ENCODE measurements around the gene CHST15. TPM values are rescaled to one million over a fixed set of nuclear protein-coding genes. Genes with fewer than 3 reads are reported as not detected.

Gene CHST15
- total and polyA plus RNA-seq, 2 experiments from 2014 or later = 0.92 to 1.9 TPM

DNA sequence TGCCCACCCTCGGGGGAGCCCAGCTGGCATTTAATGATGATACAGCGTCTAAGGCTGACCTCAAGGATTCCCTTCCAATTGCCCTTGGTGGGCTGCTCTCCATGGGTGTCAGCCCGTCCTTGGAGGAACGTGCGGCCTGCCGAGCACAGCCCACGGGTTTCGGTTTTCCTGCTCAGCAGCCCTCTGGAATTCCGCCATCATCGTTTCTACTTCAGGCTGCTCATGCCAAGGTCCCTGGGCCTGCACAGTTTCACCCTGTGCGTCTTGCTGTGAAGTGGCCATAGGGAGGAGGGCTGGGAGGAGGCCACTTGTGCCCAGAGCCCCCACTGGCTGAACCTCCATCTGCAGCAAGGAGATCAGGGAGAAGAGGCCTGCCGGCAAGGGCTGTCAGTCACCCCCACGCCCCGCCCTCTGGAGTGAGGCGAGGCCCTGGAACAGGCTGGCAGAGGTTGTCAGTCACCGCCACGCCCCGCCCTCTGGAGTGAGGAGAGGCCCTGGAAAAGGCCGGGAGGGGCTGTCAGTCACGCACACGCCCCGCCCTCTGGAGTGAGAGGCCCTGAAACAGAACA lies 82.8 kb downstream of the CHST15 start:
- no peaks in the 10 kb centered on the region for H3K4me1 ChIP-seq (ENCODE audit: low read depth)
- H3K36me3 ChIP-seq = no peaks in the 10 kb centered on the region
- peak in 1 of 2 donors; percentile 51 for DNase-seq (ENCODE audit: low read depth in 1 of 2, low spot score in 1 of 2)
- no peaks in the 10 kb centered on the region for H3K27me3 ChIP-seq
- no peak overlapping the region for H3K4me3 ChIP-seq
- TF ChIP-seq, protein P1, sequence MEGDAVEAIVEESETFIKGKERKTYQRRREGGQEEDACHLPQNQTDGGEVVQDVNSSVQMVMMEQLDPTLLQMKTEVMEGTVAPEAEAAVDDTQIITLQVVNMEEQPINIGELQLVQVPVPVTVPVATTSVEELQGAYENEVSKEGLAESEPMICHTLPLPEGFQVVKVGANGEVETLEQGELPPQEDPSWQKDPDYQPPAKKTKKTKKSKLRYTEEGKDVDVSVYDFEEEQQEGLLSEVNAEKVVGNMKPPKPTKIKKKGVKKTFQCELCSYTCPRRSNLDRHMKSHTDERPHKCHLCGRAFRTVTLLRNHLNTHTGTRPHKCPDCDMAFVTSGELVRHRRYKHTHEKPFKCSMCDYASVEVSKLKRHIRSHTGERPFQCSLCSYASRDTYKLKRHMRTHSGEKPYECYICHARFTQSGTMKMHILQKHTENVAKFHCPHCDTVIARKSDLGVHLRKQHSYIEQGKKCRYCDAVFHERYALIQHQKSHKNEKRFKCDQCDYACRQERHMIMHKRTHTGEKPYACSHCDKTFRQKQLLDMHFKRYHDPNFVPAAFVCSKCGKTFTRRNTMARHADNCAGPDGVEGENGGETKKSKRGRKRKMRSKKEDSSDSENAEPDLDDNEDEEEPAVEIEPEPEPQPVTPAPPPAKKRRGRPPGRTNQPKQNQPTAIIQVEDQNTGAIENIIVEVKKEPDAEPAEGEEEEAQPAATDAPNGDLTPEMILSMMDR (IDR thresholded peaks at IDR 0.05; ENCODE audit: low read depth, low read length) = no peak
- H3K9me3 ChIP-seq (ENCODE audit: low read depth) = no peaks in the 10 kb centered on the region
- no peak overlapping the region for H3K27ac ChIP-seq

DNA sequence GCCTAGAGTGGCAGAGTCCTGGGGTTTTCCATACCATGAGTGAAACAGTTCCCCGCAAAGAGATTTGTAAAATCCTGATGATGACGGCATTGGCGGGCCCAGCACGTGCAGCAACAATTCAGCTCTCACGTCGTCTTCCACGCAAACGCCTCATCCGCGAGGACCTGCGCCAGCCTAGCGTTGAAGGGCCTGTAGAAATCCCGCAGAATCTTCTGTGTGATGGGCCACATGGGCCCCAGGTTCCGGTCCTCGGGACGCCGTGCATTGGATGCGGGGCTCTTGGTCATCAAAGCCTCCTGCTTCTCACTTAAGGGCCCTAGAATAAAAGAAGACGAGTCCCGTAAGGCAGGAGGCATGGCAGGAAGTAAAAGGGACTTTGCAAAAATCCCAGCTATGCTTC lies 83.4 kb downstream of the CHST15 start:
- Histone ChIP-seq H3K4me1 (ENCODE audit: low read depth) (no peaks in the 10 kb centered on the region), H3K4me3 (no peak overlapping the region), H3K9me3 (ENCODE audit: low read depth) (no peaks in the 10 kb centered on the region), H3K27ac (no peak overlapping the region), H3K27me3 (no peaks in the 10 kb centered on the region), H3K36me3 (no peaks in the 10 kb centered on the region)
- no peak for DNase-seq (ENCODE audit: low read depth in 1 of 2, low spot score in 1 of 2)
- TF ChIP-seq, protein P1 (IDR thresholded peaks at IDR 0.05; ENCODE audit: low read depth, low read length) = no peak

DNA sequence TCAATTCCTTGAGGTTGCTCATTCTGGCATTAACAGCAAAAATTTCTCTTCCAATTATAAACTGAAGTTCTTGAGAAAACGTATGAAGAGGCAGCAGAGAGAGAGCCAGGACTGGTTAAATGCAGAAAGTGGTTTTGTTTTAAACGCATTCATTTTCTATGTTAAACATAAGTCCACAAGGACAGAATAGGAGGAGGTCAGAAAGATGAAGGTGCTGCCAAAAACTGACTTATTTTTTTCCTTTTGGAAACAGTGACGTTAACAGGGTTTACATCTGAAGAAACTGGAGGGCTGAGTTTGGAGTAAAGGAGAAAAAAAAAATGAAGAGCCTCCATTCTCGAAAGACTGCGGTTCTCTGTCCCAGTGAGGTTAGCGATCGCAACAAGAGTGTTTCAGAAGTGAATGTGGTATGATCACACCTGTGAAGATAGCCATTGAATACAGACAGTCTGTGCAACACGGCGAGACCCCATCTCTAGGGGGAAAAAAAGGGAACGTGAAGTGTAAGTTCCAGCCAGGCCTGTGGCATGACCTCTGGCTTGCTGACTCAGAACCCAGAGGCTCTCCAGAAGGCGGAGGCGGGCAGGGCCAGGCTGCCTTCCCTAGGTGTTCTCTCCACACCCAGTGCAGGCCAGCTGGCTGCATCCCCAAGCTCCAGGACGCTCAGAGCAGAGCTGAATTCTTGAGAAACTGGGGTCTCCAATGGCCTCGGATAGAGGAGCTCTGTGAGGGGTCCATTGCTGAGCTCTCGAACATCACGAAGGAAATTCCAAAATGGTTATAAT lies 84.0 kb downstream of the CHST15 start:
- no peak for DNase-seq (ENCODE audit: low read depth in 1 of 2, low spot score in 1 of 2)
- no peaks in the 10 kb centered on the region for H3K4me1 ChIP-seq (ENCODE audit: low read depth)
- H3K27ac ChIP-seq = no peak overlapping the region
- H3K27me3 ChIP-seq = no peaks in the 10 kb centered on the region
- TF ChIP-seq, protein P1 (IDR thresholded peaks at IDR 0.05; ENCODE audit: low read depth, low read length) = no peak
- no peaks in the 10 kb centered on the region for H3K36me3 ChIP-seq
- no peak overlapping the region for H3K4me3 ChIP-seq
- no peaks in the 10 kb centered on the region for H3K9me3 ChIP-seq (ENCODE audit: low read depth)

DNA sequence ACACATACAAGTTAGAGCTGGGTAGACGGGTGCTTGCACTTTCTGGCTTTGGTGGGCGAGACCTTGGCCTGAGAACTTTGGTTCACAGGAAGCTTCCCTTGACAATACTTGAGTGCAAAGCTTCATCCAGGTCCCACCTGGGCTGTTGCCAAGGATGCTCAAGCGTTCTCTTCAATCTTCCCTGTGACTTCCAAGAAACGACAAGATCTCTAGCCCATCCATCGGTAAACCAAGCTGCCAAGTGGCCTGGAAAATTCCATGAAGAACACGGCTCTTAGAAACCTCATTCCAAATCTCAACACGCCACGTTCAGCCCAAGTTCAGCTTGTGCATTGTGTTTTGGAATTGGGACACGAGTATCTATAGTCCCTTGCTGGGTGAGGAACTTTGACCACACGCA lies 84.7 kb downstream of the CHST15 start:
- no peaks in the 10 kb centered on the region for H3K36me3 ChIP-seq
- no peaks in the 10 kb centered on the region for H3K4me1 ChIP-seq (ENCODE audit: low read depth)
- no peak for DNase-seq (ENCODE audit: low read depth in 1 of 2, low spot score in 1 of 2)
- no peak overlapping the region for H3K4me3 ChIP-seq
- H3K27me3 ChIP-seq = no peaks in the 10 kb centered on the region
- TF ChIP-seq, protein P1 (IDR thresholded peaks at IDR 0.05; ENCODE audit: low read depth, low read length) = no peak
- H3K27ac ChIP-seq = no peak overlapping the region
- H3K9me3 ChIP-seq (ENCODE audit: low read depth) = no peaks in the 10 kb centered on the region

DNA sequence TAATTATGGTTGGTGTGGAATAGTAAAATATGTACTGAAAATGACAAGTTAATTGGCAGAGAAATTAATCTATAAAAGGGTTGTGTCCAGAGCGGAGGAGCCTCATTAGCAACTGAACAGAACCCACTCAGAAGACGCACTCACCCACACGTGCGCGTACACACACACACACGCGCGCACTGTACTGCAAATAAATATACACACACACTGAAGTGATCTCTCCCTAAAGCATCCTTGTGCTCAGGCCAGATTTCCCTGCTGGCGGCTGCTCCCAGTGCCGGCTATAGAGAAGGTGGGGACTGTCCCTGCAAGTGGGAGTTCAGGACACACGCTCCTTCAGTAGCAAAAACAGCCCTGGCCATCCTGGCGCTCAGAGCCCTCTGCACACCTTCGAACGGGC lies 85.2 kb downstream of the CHST15 start:
- no peak for DNase-seq (ENCODE audit: low read depth in 1 of 2, low spot score in 1 of 2)
- Histone ChIP-seq H3K4me1 (ENCODE audit: low read depth) (no peaks in the 10 kb centered on the region), H3K27me3 (no peaks in the 10 kb centered on the region), H3K9me3 (ENCODE audit: low read depth) (no peaks in the 10 kb centered on the region), H3K27ac (no peak overlapping the region), H3K36me3 (no peaks in the 10 kb centered on the region), H3K4me3 (no peak overlapping the region)
- TF ChIP-seq, protein P1 (IDR thresholded peaks at IDR 0.05; ENCODE audit: low read depth, low read length) = no peak
